AG09319 (cell line): ENCODE measurements around the gene SYMPK.

Experiments used
- DNase-seq: peaks from one replicate; pipeline ENCODE4 v3.0.0-alpha.2; 2010; ENCODE audit warnings: low read depth; ENCODE audit errors: extremely low read depth
- CTCF ChIP-seq: IDR thresholded peaks from 2 replicates; pipeline ENCODE4 v1.5.1; 2011; ENCODE audit warnings: low read depth, mild to moderate bottlenecking, inconsistent platforms, low read length, moderate library complexity

The SYMPK gene

GRCh38 chr19:45777395-45777961, 85.5 kb downstream of the SYMPK start:
- TF ChIP-seq CTCF: no peak
- DNase-seq: no peak

- no peak for DNase-seq
Observed at GRCh38 chr19:45774765-45775164, 88.2 kb downstream of the SYMPK start.

GRCh38 chr19:45773384-45773783, 89.6 kb downstream of the SYMPK start:
- TF ChIP-seq CTCF: no peak
- no peak for DNase-seq

More at GRCh38 chr19:45774765-45775164, 88.2 kb downstream of the SYMPK start:
- TF ChIP-seq CTCF: no peak

GRCh38 chr19:45772912-45773311, 90.0 kb downstream of the SYMPK start:
- TF ChIP-seq CTCF: no peak
- DNase-seq: no peak

- no peak for TF ChIP-seq CTCF
- DNase-seq: no peak
Observed at GRCh38 chr19:45772130-45772840, 90.7 kb downstream of the SYMPK start.

- TF ChIP-seq CTCF: no peak
- DNase-seq: no peak
Observed at GRCh38 chr19:45771311-45771933, 91.5 kb downstream of the SYMPK start.
